GM18873 (cell line): ENCODE results near the gene FGF18.
"Not testable (repeated sequence)": the region's sequence is repeated elsewhere in the genome, so short reads cannot be mapped to it uniquely, and the experiment has no call there.

ENCODE experiments used
- ATAC-seq: cut with Tn5 transposase; IDR thresholded peaks from one replicate; pipeline ENCODE4 v1.9.1; 2021; ENCODE audit warnings: mild to moderate bottlenecking, moderate library complexity, moderate number of reproducible peaks; ENCODE audit not compliant: unreplicated experiment, low FRiP score

FGF18 gene

DNA sequence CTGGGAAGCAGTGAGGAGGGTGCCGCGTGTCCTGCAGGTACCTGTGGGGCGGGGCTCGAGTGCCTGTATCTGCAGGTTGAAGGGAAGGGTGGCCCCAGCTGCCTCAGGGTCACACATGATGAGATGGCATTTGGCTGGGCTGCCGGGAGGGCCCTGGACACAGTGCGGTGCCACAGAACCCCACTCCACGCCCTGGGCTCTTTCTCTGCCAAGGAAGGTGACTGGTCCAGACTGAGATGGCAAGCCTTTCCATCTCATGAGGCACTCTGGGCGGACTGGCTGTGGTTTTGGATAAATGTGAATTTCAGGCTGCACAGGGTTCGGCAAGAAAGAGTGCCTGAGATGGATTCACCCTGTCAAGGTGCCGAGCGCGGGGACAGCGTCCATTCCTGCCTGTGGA lies 69.4 kb downstream of the FGF18 start:
- no peak for ATAC-seq

DNA sequence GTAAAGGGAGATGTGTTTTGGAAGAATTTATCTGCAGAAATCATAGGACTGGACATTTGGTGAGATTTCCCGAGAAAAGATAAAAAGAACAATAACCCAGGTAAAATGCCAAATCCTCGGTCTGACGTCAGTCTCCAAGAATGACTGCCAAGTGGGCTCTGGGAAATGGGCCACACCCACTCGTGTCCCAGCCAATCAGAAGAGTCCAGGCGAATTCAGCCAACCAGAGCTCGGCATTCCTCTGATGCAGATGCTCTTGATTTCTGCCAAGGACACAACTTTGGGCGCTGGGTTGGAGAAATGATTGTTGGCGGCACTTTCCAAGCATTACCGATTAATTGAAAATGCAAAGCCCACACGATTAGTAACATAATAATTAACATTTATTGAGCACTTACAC lies 73.3 kb downstream of the FGF18 start:
- ATAC-seq: no peak

- no peak for ATAC-seq
Measured at GRCh38 chr5:171493646-171494393, 74.4 kb downstream of the FGF18 start.

DNA sequence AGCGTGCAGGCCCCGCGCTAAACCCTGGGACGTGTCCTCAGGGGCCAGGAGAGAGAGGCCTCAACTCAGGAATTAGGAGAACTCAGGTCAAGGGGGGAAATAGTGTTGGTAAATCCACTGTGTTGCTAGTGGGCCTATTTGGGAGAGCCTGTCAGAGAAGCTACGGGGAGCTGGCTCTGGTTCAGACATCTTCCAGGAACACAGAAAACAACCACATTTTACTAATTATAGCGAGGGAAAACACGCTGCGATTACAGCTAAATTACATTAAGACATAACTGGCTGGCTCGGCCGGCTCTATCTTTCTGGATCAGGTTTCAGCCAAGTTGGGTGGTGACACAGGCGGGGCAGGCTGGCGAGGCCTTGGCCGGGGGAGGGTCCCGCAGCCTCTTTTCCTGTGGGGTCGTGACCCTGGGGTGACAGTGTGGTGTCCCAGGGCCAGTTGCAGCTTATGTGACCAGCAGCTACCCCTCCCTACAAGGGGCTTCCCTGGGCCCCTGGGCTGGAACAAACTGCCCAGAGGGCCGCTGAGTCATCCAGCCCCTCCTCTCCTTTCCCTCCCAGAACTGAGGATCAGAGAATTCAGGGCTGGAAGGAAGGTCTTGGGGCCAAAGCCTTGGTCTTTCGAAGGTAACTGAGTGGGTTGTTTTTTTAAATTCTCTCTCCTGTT lies 75.1 kb downstream of the FGF18 start:
- ATAC-seq: no peak

GRCh38 chr5:171495122-171495700 lies 75.8 kb downstream of the FGF18 start:
- no peak for ATAC-seq

GRCh38 chr5:171496456-171496855 lies 77.0 kb downstream of the FGF18 start:
- ATAC-seq: no peak

DNA sequence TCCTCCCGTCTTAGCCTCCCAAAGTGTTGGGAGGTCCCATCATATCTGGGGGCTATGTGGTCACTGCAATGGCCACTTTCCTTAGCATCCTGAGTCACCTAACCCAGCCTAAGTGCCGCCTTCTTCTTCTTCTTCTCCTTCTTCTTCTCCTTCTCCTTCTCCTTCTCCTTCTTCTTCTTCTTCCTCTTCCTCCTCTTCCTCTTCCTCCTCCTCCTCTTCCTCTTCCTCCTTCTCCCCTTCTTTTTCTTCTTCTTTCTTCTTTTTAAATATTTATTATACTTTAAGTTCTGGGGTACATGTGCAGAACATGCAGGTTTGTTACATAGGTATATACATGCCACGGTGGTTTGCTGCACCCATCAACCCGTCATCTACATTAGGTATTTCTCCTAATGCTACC lies 78.0 kb downstream of the FGF18 start:
- ATAC-seq: not testable (repeated sequence)

- ATAC-seq: no peak
Measured at GRCh38 chr5:171498166-171498565, 78.7 kb downstream of the FGF18 start.

DNA sequence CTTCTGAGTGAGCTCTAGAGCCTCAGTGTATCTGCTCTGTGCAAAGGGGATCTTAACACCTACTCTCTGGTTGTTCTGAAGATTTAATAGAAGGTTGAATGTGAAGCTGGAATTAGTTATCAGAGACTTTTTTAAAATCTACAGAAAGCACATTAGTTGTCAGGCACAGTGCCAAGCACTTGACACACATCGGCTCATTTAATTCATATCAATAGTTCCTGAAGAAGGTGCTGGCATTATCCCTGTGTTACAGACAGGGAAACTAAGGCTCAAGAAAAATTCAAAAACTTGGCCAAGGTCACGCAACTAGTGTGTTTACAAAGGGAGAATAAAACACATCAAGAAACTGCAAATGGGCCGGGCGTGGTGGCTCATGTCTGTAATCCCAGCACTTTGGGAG lies 80.2 kb downstream of the FGF18 start:
- no peak for ATAC-seq

- no peak for ATAC-seq
Measured at GRCh38 chr5:171505473-171506043, 86.1 kb downstream of the FGF18 start.

DNA sequence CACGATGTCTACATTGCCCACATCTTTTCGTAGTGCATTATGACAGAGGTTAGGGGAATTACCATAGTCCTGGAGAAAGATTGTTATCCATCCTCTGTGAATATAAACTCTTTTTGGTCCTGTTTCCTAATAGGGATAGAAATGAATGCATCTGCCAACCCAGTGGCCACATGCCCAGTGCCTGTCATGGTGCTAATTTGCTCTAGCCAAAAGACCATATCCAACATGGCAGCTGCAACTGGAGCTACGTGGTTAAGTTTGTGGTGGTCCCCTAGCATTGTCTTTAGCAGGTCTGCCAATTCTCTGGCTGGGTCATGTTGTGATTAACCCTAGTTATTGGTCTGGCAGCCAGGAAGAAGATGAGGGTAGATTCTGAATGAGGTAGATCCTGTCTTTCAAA lies 87.5 kb downstream of the FGF18 start:
- no peak for ATAC-seq
